HG03378 (cell line): ENCODE results near the gene AKT1S1.
"Not testable (repeated sequence)": the region's sequence is repeated elsewhere in the genome, so short reads cannot be mapped to it uniquely, and the experiment has no call there.

ENCODE experiments used
- ATAC-seq: cut with Tn5 transposase; IDR thresholded peaks from one replicate; pipeline ENCODE4 v1.9.1; 2021; ENCODE audit warnings: mild to moderate bottlenecking, moderate library complexity; ENCODE audit not compliant: unreplicated experiment

AKT1S1 gene

GRCh38 chr19:49877020-49877878 lies at the start of gene AKT1S1, which contains the start of gene TBC1D17:
Gene AKT1S1 (minus strand): TSS chr19:49877355. CDS start chr19:49873295, 4,060 bp downstream.
Gene TBC1D17 (plus strand): TSS chr19:49877702. CDS start chr19:49877724, 22 bp downstream.
- ATAC-seq: peak; percentile 68

GRCh38 chr19:49926515-49926914 lies 49.4 kb upstream of the AKT1S1 start:
- no peak for ATAC-seq

- ATAC-seq: no peak
These were observed 48.3 kb upstream of the AKT1S1 start for GRCh38 chr19:49925486-49925885.

- ATAC-seq: not testable (repeated sequence)
These were observed 47.7 kb upstream of the AKT1S1 start for GRCh38 chr19:49924881-49925210.

GRCh38 chr19:49924004-49924880 lies 47.1 kb upstream of the AKT1S1 start:
- no peak for ATAC-seq

GRCh38 chr19:49923055-49924003 lies 46.2 kb upstream of the AKT1S1 start:
- no peak for ATAC-seq

GRCh38 chr19:49921871-49922795 lies 45.0 kb upstream of the AKT1S1 start:
- no peak for ATAC-seq

- no peak for ATAC-seq
These were observed 43.6 kb upstream of the AKT1S1 start for GRCh38 chr19:49920624-49921363.

- ATAC-seq: no peak
These were observed 40.9 kb upstream of the AKT1S1 start for GRCh38 chr19:49918089-49918488.

GRCh38 chr19:49916839-49917733 lies 39.9 kb upstream of the AKT1S1 start:
- ATAC-seq: no peak

GRCh38 chr19:49915271-49915670 lies 38.1 kb upstream of the AKT1S1 start:
- ATAC-seq: no peak

GRCh38 chr19:49913720-49914119 lies 36.6 kb upstream of the AKT1S1 start:
- no peak for ATAC-seq

GRCh38 chr19:49912965-49913685 lies 36.0 kb upstream of the AKT1S1 start:
- no peak for ATAC-seq

- no peak for ATAC-seq
These were observed 34.4 kb upstream of the AKT1S1 start for GRCh38 chr19:49911381-49912145.

GRCh38 chr19:49910179-49910578 lies 33.0 kb upstream of the AKT1S1 start:
- no peak for ATAC-seq
